Measurements from ENCODE around the gene PFKFB2.

PFKFB2 gene

GRCh38 chr1:207060596-207060995 lies 7.5 kb downstream of the PFKFB2 start:
- TF ChIP-seq CTCF (IDR thresholded peaks at IDR 0.05; ENCODE audit: low read depth, low read length) (no peak), POLR2A (IDR thresholded peaks at IDR 0.05; ENCODE audit: extremely low read depth, insufficient read length) (no peak), MYC (IDR thresholded peaks at IDR 0.05; ENCODE audit: low read depth, low read length) (no peak), MAX (IDR thresholded peaks at IDR 0.05; ENCODE audit: low read depth, low read length) (no peak)
- no peak for DNase-seq (ENCODE audit: low read depth)
- H3K4me3 ChIP-seq (ENCODE audit: low read depth, low read length) = no peak overlapping the region

GRCh38 chr1:207062058-207062457 lies 9.0 kb downstream of the PFKFB2 start:
- DNase-seq (ENCODE audit: low read depth) = no peak
- no peak overlapping the region for H3K4me3 ChIP-seq (ENCODE audit: low read depth, low read length)
- no peak for TF ChIP-seq MYC (IDR thresholded peaks at IDR 0.05; ENCODE audit: low read depth, low read length)
- TF ChIP-seq MAX (IDR thresholded peaks at IDR 0.05; ENCODE audit: low read depth, low read length) = no peak
- TF ChIP-seq CTCF (IDR thresholded peaks at IDR 0.05; ENCODE audit: low read depth, low read length) = no peak
- TF ChIP-seq POLR2A (IDR thresholded peaks at IDR 0.05; ENCODE audit: extremely low read depth, insufficient read length) = no peak

GRCh38 chr1:207063014-207063413 lies 9.9 kb downstream of the PFKFB2 start:
- TF ChIP-seq MYC (IDR thresholded peaks at IDR 0.05; ENCODE audit: low read depth, low read length) = no peak
- no peak overlapping the region for H3K4me3 ChIP-seq (ENCODE audit: low read depth, low read length)
- no peak for DNase-seq (ENCODE audit: low read depth)

GRCh38 chr1:207064561-207064960 lies 11.5 kb downstream of the PFKFB2 start:
- DNase-seq (ENCODE audit: low read depth) = no peak
- H3K4me3 ChIP-seq (ENCODE audit: low read depth, low read length) = no peak overlapping the region
- TF ChIP-seq MAX (IDR thresholded peaks at IDR 0.05; ENCODE audit: low read depth, low read length) = no peak
- TF ChIP-seq CTCF (IDR thresholded peaks at IDR 0.05; ENCODE audit: low read depth, low read length) = no peak
- TF ChIP-seq POLR2A (IDR thresholded peaks at IDR 0.05; ENCODE audit: extremely low read depth, insufficient read length) = no peak
- no peak for TF ChIP-seq MYC (IDR thresholded peaks at IDR 0.05; ENCODE audit: low read depth, low read length)

- TF ChIP-seq MAX (IDR thresholded peaks at IDR 0.05; ENCODE audit: low read depth, low read length) (no peak), POLR2A (IDR thresholded peaks at IDR 0.05; ENCODE audit: extremely low read depth, insufficient read length) (no peak), MYC (IDR thresholded peaks at IDR 0.05; ENCODE audit: low read depth, low read length) (no peak), CTCF (IDR thresholded peaks at IDR 0.05; ENCODE audit: low read depth, low read length) (no peak)
- no peak overlapping the region for H3K4me3 ChIP-seq (ENCODE audit: low read depth, low read length)
- DNase-seq (ENCODE audit: low read depth) = no peak
These were observed 14.1 kb downstream of the PFKFB2 start for GRCh38 chr1:207067185-207067584.

GRCh38 chr1:207067665-207068064 lies 14.6 kb downstream of the PFKFB2 start:
- no peak overlapping the region for H3K4me3 ChIP-seq (ENCODE audit: low read depth, low read length)
- DNase-seq (ENCODE audit: low read depth) = no peak
- TF ChIP-seq MYC (IDR thresholded peaks at IDR 0.05; ENCODE audit: low read depth, low read length) = no peak
- TF ChIP-seq MAX (IDR thresholded peaks at IDR 0.05; ENCODE audit: low read depth, low read length) = no peak
- no peak for TF ChIP-seq POLR2A (IDR thresholded peaks at IDR 0.05; ENCODE audit: extremely low read depth, insufficient read length)
- no peak for TF ChIP-seq CTCF (IDR thresholded peaks at IDR 0.05; ENCODE audit: low read depth, low read length)

Measured in NB4 (cell line).